HEK293 (cell line): Measurements from ENCODE around the gene USP32.

Source experiments
- GFI1B ChIP-seq: fragments of 450-650 bp; formaldehyde crosslinking; IDR thresholded peaks from 2 replicates; pipeline ENCODE4 v1.5.1; 2016; ENCODE audit warnings: missing biosample characterization, missing genetic modification characterization
- HOXA7 ChIP-seq: sonication (generic); formaldehyde crosslinking; IDR thresholded peaks from 2 replicates; pipeline ENCODE4 v1.8.1; 2022; ENCODE audit warnings: missing genetic modification reagents, borderline replicate concordance
- HOXC10 ChIP-seq: sonication (generic); formaldehyde crosslinking; IDR thresholded peaks from 2 replicates; pipeline ENCODE4 v1.8.1; 2023; ENCODE audit warnings: mild to moderate bottlenecking, missing genetic modification reagents
- KLF16 ChIP-seq: fragments of 450-650 bp; formaldehyde crosslinking; IDR thresholded peaks from 2 replicates; pipeline ENCODE4 v1.5.1; 2017; ENCODE audit warnings: missing biosample characterization, missing genetic modification characterization
- KLF7 ChIP-seq: fragments of 450-650 bp; formaldehyde crosslinking; IDR thresholded peaks from 2 replicates; pipeline ENCODE4 v1.5.1; 2016; ENCODE audit warnings: missing biosample characterization, missing genetic modification characterization, borderline replicate concordance
- MEIS1 ChIP-seq: sonication (generic); formaldehyde crosslinking; IDR thresholded peaks from 2 replicates; pipeline ENCODE4 v1.8.1; 2022; ENCODE audit warnings: missing genetic modification reagents, mild to moderate bottlenecking, borderline replicate concordance
- SP7 ChIP-seq: fragments of 450-650 bp; formaldehyde crosslinking; IDR thresholded peaks from 2 replicates; pipeline ENCODE4 v1.5.1; 2016; ENCODE audit warnings: missing biosample characterization, missing genetic modification characterization
- ZEB2 ChIP-seq: fragments of 450-650 bp; formaldehyde crosslinking; IDR thresholded peaks from 2 replicates; pipeline ENCODE4 v1.5.1; 2016; ENCODE audit warnings: missing biosample characterization, missing genetic modification characterization
- ZFP41 ChIP-seq: fragments of 450-650 bp; formaldehyde crosslinking; IDR thresholded peaks from 2 replicates; pipeline ENCODE4 v1.5.1; 2016; ENCODE audit warnings: missing biosample characterization, missing genetic modification characterization, borderline replicate concordance
- ZFP69B ChIP-seq: fragments of 450-650 bp; formaldehyde crosslinking; IDR thresholded peaks from 2 replicates; pipeline ENCODE4 v1.5.1; 2016; ENCODE audit warnings: missing biosample characterization, missing genetic modification characterization
- ZNF155 ChIP-seq: fragments of 450-650 bp; formaldehyde crosslinking; IDR thresholded peaks from 2 replicates; pipeline ENCODE4 v1.5.1; 2016; ENCODE audit warnings: missing biosample characterization, missing genetic modification characterization
- ZNF16 ChIP-seq: fragments of 450-650 bp; formaldehyde crosslinking; IDR thresholded peaks from 2 replicates; pipeline ENCODE4 v1.5.1; 2016; ENCODE audit warnings: low read depth, missing biosample characterization, missing genetic modification characterization
- ZNF169 ChIP-seq: fragments of 450-650 bp; formaldehyde crosslinking; IDR thresholded peaks from 2 replicates; pipeline ENCODE4 v1.5.1; 2016; ENCODE audit warnings: missing biosample characterization, missing genetic modification characterization
- ZNF184 ChIP-seq: fragments of 450-650 bp; IDR thresholded peaks from 2 replicates; pipeline ENCODE4 v1.5.1; 2018; ENCODE audit warnings: missing biosample characterization, mild to moderate bottlenecking, missing genetic modification characterization
- ZNF214 ChIP-seq: fragments of 450-650 bp; formaldehyde crosslinking; IDR thresholded peaks from 2 replicates; pipeline ENCODE4 v1.5.1; 2017; ENCODE audit warnings: missing biosample characterization, mild to moderate bottlenecking, missing genetic modification characterization, borderline replicate concordance
- ZNF24 ChIP-seq: fragments of 450-650 bp; formaldehyde crosslinking; IDR thresholded peaks from 2 replicates; pipeline ENCODE4 v1.5.1; 2016; ENCODE audit warnings: missing biosample characterization, missing genetic modification characterization
- ZNF354C ChIP-seq: fragments of 450-650 bp; formaldehyde crosslinking; IDR thresholded peaks from 2 replicates; pipeline ENCODE4 v1.5.1; 2016; ENCODE audit warnings: missing biosample characterization, missing genetic modification characterization, low read depth, borderline replicate concordance
- ZNF366 ChIP-seq: fragments of 450-650 bp; formaldehyde crosslinking; conservative IDR thresholded peaks from 2 replicates; pipeline ENCODE4 v1.5.1; 2016; ENCODE audit warnings: missing biosample characterization, missing genetic modification characterization
- ZNF404 ChIP-seq: fragments of 450-650 bp; formaldehyde crosslinking; IDR thresholded peaks from 2 replicates; pipeline ENCODE4 v1.5.1; 2017; ENCODE audit warnings: missing biosample characterization, missing genetic modification characterization
- ZNF416 ChIP-seq: fragments of 450-650 bp; formaldehyde crosslinking; IDR thresholded peaks from 2 replicates; pipeline ENCODE4 v1.5.1; 2016; ENCODE audit warnings: missing biosample characterization, missing genetic modification characterization
- ZNF529 ChIP-seq: fragments of 450-650 bp; formaldehyde crosslinking; IDR thresholded peaks from 2 replicates; pipeline ENCODE4 v1.5.1; 2017; ENCODE audit warnings: missing genetic modification characterization, missing biosample characterization; ENCODE audit not compliant: insufficient replicate concordance
- ZNF549 ChIP-seq: fragments of 450-650 bp; IDR thresholded peaks from 2 replicates; pipeline ENCODE4 v1.5.1; 2018; ENCODE audit warnings: missing biosample characterization, missing genetic modification characterization, mild to moderate bottlenecking, inconsistent platforms, moderate library complexity
- ZNF555 ChIP-seq: fragments of 450-650 bp; formaldehyde crosslinking; conservative IDR thresholded peaks from 2 replicates; pipeline ENCODE4 v1.5.1; 2017; ENCODE audit warnings: missing biosample characterization, mild to moderate bottlenecking, missing genetic modification characterization, inconsistent platforms
- ZNF571 ChIP-seq: fragments of 450-650 bp; formaldehyde crosslinking; IDR thresholded peaks from 2 replicates; pipeline ENCODE4 v1.5.0; 2017; ENCODE audit warnings: missing biosample characterization, missing genetic modification characterization
- ZNF621 ChIP-seq: fragments of 450-650 bp; formaldehyde crosslinking; IDR thresholded peaks from 2 replicates; pipeline ENCODE4 v1.5.1; 2017; ENCODE audit warnings: missing biosample characterization, missing genetic modification characterization
- ZNF623 ChIP-seq: fragments of 450-650 bp; formaldehyde crosslinking; IDR thresholded peaks from 2 replicates; pipeline ENCODE4 v1.5.1; 2016; ENCODE audit warnings: missing biosample characterization, missing genetic modification characterization
- ZNF624 ChIP-seq: fragments of 450-650 bp; formaldehyde crosslinking; IDR thresholded peaks from 2 replicates; pipeline ENCODE4 v1.5.1; 2017; ENCODE audit warnings: missing biosample characterization, missing genetic modification characterization
- ZNF629 ChIP-seq: fragments of 450-650 bp; formaldehyde crosslinking; IDR thresholded peaks from 2 replicates; pipeline ENCODE4 v1.5.1; 2017; ENCODE audit warnings: missing biosample characterization, missing genetic modification characterization
- ZNF677 ChIP-seq: fragments of 450-650 bp; IDR thresholded peaks from 2 replicates; pipeline ENCODE4 v1.5.0; 2018; ENCODE audit warnings: missing biosample characterization, mild to moderate bottlenecking, missing genetic modification characterization, moderate library complexity
- ZNF747 ChIP-seq: fragments of 450-650 bp; formaldehyde crosslinking; IDR thresholded peaks from 2 replicates; pipeline ENCODE4 v1.5.1; 2016; ENCODE audit warnings: missing biosample characterization, missing genetic modification characterization
- ZNF768 ChIP-seq: fragments of 450-650 bp; formaldehyde crosslinking; IDR thresholded peaks from 2 replicates; pipeline ENCODE4 v1.5.1; 2018; ENCODE audit warnings: missing biosample characterization, mild to moderate bottlenecking, missing genetic modification characterization
- ZNF777 ChIP-seq: fragments of 450-650 bp; formaldehyde crosslinking; IDR thresholded peaks from 2 replicates; pipeline ENCODE4 v1.5.1; 2017; ENCODE audit warnings: missing biosample characterization, missing genetic modification characterization, borderline replicate concordance
- TF ChIP-seq, protein P1 (sequence below): fragments of 450-650 bp; formaldehyde crosslinking; IDR thresholded peaks from 2 replicates; pipeline ENCODE4; 2016; ENCODE audit warnings: missing biosample characterization, missing genetic modification characterization
- TF ChIP-seq, protein P2 (sequence below): fragments of 450-650 bp; formaldehyde crosslinking; IDR thresholded peaks from 2 replicates; pipeline ENCODE4 v1.5.1; 2016; ENCODE audit warnings: missing biosample characterization, missing genetic modification characterization
- TF ChIP-seq, protein P3 (sequence below): fragments of 450-650 bp; formaldehyde crosslinking; IDR thresholded peaks from 2 replicates; pipeline ENCODE4 v1.5.1; 2017; ENCODE audit warnings: missing biosample characterization, missing genetic modification characterization
- TF ChIP-seq, protein P4 (sequence below): fragments of 450-650 bp; formaldehyde crosslinking; IDR thresholded peaks from 2 replicates; pipeline ENCODE4 v1.5.1; 2016; ENCODE audit warnings: missing biosample characterization, missing genetic modification characterization

The USP32 gene

DNA sequence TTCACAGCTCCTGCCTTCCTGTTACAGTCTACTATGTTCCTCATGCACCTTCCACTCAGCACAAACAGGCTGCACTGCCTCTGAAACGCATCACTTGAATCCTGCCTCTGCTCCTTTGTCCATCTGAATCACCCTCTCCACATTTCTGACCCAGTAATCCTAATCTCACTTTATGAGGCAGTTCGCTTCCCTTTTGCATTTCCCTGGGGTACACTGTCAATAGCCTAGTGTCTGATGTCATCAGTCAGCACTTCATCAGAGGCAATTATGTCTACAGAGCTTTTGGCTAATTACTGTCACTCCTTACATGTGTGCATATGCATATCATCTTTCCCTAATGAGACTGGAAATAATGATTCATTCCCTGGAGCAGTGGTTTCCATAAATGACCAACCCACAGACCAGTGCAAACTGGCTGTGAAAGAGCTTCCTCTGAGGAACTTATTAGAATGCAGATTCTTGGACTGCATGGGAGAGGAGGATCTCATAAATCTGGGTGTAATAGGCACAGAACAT, 218.6 kb downstream of the USP32 start (continued):
- peak; percentile 100 for TF ChIP-seq ZNF24 (tag by site-specific recombination)
- peak; percentile 50 for TF ChIP-seq ZNF623 (tag by site-specific recombination)
- no peak for TF ChIP-seq ZNF621
- TF ChIP-seq ZNF747 (tag by site-specific recombination): no peak
- TF ChIP-seq ZNF624 (tag by site-specific recombination): no peak
- no peak for TF ChIP-seq ZNF214
- TF ChIP-seq ZNF629: peak; percentile 99
- peak; percentile 84; the same call in 1 of the 2 replicates for TF ChIP-seq ZNF184
- TF ChIP-seq, protein P1, sequence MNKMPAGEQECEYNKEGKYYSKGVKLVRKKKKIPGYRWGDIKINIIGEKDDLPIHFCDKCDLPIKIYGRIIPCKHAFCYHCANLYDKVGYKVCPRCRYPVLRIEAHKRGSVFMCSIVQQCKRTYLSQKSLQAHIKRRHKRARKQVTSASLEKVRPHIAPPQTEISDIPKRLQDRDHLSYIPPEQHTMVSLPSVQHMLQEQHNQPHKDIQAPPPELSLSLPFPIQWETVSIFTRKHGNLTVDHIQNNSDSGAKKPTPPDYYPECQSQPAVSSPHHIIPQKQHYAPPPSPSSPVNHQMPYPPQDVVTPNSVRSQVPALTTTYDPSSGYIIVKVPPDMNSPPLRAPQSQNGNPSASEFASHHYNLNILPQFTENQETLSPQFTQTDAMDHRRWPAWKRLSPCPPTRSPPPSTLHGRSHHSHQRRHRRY (tag by site-specific recombination): no peak
- peak; percentile 99 for TF ChIP-seq ZNF366 (tag by site-specific recombination)
- no peak for TF ChIP-seq ZNF549 (tag by site-specific recombination)
- TF ChIP-seq, protein P2, sequence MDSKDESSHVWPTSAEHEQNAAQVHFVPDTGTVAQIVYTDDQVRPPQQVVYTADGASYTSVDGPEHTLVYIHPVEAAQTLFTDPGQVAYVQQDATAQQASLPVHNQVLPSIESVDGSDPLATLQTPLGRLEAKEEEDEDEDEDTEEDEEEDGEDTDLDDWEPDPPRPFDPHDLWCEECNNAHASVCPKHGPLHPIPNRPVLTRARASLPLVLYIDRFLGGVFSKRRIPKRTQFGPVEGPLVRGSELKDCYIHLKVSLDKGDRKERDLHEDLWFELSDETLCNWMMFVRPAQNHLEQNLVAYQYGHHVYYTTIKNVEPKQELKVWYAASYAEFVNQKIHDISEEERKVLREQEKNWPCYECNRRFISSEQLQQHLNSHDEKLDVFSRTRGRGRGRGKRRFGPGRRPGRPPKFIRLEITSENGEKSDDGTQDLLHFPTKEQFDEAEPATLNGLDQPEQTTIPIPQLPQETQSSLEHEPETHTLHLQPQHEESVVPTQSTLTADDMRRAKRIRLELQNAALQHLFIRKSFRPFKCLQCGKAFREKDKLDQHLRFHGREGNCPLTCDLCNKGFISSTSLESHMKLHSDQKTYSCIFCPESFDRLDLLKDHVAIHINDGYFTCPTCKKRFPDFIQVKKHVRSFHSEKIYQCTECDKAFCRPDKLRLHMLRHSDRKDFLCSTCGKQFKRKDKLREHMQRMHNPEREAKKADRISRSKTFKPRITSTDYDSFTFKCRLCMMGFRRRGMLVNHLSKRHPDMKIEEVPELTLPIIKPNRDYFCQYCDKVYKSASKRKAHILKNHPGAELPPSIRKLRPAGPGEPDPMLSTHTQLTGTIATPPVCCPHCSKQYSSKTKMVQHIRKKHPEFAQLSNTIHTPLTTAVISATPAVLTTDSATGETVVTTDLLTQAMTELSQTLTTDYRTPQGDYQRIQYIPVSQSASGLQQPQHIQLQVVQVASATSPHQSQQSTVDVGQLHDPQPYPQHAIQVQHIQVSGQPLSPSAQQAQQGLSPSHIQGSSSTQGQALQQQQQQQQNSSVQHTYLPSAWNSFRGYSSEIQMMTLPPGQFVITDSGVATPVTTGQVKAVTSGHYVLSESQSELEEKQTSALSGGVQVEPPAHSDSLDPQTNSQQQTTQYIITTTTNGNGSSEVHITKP: no peak
- peak; percentile 100 for TF ChIP-seq ZEB2
- TF ChIP-seq ZNF416 (tag by site-specific recombination): no peak
- TF ChIP-seq, protein P3, sequence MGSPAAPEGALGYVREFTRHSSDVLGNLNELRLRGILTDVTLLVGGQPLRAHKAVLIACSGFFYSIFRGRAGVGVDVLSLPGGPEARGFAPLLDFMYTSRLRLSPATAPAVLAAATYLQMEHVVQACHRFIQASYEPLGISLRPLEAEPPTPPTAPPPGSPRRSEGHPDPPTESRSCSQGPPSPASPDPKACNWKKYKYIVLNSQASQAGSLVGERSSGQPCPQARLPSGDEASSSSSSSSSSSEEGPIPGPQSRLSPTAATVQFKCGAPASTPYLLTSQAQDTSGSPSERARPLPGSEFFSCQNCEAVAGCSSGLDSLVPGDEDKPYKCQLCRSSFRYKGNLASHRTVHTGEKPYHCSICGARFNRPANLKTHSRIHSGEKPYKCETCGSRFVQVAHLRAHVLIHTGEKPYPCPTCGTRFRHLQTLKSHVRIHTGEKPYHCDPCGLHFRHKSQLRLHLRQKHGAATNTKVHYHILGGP (tag by site-specific recombination): peak; percentile 75; the same call in 1 of the 2 replicates
- TF ChIP-seq ZFP69B (tag by site-specific recombination): peak; percentile 79
- no peak for TF ChIP-seq ZNF571 (tag by site-specific recombination)
- TF ChIP-seq, protein P4, sequence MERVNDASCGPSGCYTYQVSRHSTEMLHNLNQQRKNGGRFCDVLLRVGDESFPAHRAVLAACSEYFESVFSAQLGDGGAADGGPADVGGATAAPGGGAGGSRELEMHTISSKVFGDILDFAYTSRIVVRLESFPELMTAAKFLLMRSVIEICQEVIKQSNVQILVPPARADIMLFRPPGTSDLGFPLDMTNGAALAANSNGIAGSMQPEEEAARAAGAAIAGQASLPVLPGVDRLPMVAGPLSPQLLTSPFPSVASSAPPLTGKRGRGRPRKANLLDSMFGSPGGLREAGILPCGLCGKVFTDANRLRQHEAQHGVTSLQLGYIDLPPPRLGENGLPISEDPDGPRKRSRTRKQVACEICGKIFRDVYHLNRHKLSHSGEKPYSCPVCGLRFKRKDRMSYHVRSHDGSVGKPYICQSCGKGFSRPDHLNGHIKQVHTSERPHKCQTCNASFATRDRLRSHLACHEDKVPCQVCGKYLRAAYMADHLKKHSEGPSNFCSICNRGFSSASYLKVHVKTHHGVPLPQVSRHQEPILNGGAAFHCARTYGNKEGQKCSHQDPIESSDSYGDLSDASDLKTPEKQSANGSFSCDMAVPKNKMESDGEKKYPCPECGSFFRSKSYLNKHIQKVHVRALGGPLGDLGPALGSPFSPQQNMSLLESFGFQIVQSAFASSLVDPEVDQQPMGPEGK (tag by site-specific recombination): peak; percentile 85
- TF ChIP-seq ZNF354C: no peak
- no peak for TF ChIP-seq ZNF404 (tag by site-specific recombination)
- no peak for TF ChIP-seq HOXC10 (CRISPR knock-in tag)
- TF ChIP-seq KLF7: no peak
- no peak for TF ChIP-seq ZNF768 (tag by site-specific recombination)
- peak; percentile 99 for TF ChIP-seq SP7 (tag by site-specific recombination)
- no peak for TF ChIP-seq ZNF555
- no peak for TF ChIP-seq HOXA7
- no peak for TF ChIP-seq ZFP41 (tag by site-specific recombination)
- no peak for TF ChIP-seq MEIS1 (CRISPR knock-in tag)
- peak; percentile 72 for TF ChIP-seq ZNF529 (tag by site-specific recombination)
- no peak for TF ChIP-seq ZNF16 (tag by site-specific recombination)
- TF ChIP-seq KLF16: no peak
- TF ChIP-seq ZNF155 (tag by site-specific recombination): no peak
- no peak for TF ChIP-seq ZNF677 (tag by site-specific recombination)
- TF ChIP-seq GFI1B (tag by site-specific recombination): peak; percentile 58
- no peak for TF ChIP-seq ZNF169 (tag by site-specific recombination)
- TF ChIP-seq ZNF777 (tag by site-specific recombination): no peak
